PFSK-1 (cell line): ENCODE data around the gene NLK.

ENCODE experiments used
- FOXP2 ChIP-seq: optimal IDR thresholded peaks from 2 replicates; pipeline ENCODE3; 2011; ENCODE audit warnings: borderline replicate concordance, control low read depth, inconsistent platforms; ENCODE audit not compliant: insufficient read depth; ENCODE audit errors: extremely low read length, extremely low read depth
- POLR2AphosphoS5 ChIP-seq: IDR thresholded peaks from 2 replicates; pipeline ENCODE4 v1.6.1; 2012; ENCODE audit warnings: low read depth, mild to moderate bottlenecking, control low read depth, low read length, moderate library complexity
- SIN3A ChIP-seq: IDR thresholded peaks from 2 replicates; pipeline ENCODE4 v1.6.1; 2012; ENCODE audit warnings: mild to moderate bottlenecking, low read length, moderate library complexity, borderline replicate concordance; ENCODE audit not compliant: insufficient read depth
- TAF1 ChIP-seq: IDR thresholded peaks from 2 replicates; pipeline ENCODE4 v1.6.1; 2012; ENCODE audit warnings: low read length, control low read depth, borderline replicate concordance; ENCODE audit not compliant: insufficient read depth
- TF ChIP-seq, protein P1 (sequence below), 2 experiments: IDR thresholded peaks; 2 replicates each; pipeline versions ENCODE4 v1.6.1 to v1.8.0; 2011 to 2012; ENCODE audit warnings: low read depth in 2 of 2, low read length in 2 of 2, control low read depth in 1 of 2, inconsistent platforms in 1 of 2, mild to moderate bottlenecking in 1 of 2, moderate library complexity in 1 of 2; ENCODE audit not compliant: insufficient read depth in 1 of 2

NLK gene

DNA sequence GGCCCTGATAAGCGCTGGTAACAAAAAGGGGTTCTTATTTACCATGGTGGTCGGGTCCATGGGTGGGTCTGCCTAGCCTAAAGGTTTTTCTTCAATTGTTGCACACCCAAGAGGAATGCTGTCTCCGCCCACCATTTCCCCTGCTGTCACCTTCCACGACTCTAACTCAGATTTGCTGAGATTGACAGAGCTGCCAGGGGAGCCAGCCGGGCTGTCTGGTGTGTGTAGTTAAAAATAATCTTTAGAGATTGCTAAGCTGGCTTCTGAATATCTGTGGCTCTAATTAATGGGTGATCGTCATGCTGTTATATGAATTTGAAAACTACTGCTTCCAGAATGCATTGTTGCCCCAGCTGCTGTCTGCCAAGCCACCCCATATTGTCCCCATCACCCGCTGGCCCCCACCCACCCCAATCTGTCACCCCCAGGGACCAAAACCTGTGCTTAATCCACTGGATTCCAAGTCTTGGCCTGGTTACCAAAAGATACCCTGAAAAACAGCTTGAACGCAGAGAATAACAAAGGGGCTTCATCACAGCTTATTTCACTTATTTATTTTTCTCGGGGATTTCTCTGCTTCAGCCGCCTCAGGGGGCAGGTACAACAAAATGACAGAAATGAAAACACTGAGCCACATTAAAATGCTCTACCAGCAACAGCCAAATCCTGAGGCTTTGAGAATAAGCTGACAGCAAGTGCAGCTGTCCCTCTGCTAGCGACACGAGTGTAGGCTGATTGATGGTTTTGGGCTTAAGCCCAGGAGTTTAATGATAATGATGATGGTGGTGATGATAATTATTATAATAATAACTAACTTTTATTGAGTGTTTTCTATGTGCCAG is 46.1 kb upstream of the NLK start:
- TF ChIP-seq TAF1: no peak
- TF ChIP-seq, protein P1, sequence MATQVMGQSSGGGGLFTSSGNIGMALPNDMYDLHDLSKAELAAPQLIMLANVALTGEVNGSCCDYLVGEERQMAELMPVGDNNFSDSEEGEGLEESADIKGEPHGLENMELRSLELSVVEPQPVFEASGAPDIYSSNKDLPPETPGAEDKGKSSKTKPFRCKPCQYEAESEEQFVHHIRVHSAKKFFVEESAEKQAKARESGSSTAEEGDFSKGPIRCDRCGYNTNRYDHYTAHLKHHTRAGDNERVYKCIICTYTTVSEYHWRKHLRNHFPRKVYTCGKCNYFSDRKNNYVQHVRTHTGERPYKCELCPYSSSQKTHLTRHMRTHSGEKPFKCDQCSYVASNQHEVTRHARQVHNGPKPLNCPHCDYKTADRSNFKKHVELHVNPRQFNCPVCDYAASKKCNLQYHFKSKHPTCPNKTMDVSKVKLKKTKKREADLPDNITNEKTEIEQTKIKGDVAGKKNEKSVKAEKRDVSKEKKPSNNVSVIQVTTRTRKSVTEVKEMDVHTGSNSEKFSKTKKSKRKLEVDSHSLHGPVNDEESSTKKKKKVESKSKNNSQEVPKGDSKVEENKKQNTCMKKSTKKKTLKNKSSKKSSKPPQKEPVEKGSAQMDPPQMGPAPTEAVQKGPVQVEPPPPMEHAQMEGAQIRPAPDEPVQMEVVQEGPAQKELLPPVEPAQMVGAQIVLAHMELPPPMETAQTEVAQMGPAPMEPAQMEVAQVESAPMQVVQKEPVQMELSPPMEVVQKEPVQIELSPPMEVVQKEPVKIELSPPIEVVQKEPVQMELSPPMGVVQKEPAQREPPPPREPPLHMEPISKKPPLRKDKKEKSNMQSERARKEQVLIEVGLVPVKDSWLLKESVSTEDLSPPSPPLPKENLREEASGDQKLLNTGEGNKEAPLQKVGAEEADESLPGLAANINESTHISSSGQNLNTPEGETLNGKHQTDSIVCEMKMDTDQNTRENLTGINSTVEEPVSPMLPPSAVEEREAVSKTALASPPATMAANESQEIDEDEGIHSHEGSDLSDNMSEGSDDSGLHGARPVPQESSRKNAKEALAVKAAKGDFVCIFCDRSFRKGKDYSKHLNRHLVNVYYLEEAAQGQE (IDR thresholded peaks at IDR 0.05; ENCODE audit: insufficient read depth in 1 of 2, low read depth in 2 of 2, low read length in 2 of 2): no peak

DNA sequence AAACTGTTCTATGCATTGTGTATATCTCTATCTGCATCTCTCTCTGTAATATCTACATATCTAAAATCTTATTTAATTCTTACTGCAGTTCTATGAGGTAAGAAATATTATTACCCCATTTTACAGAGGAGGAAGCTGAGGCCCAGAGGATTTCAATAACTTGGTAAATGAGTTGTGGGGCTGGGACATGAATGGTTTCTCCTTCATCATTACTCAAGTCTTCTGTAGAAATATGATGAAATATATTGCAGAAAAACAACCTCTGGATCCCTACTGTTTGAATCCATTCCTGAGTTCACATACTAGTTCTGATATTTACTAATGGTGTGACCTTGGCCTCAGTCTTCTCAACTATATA is 45.5 kb upstream of the NLK start:
- TF ChIP-seq SIN3A: no peak
- TF ChIP-seq TAF1: no peak
- no peak for TF ChIP-seq FOXP2
- TF ChIP-seq POLR2AphosphoS5: no peak
- TF ChIP-seq, protein P1 (IDR thresholded peaks at IDR 0.05; ENCODE audit: insufficient read depth in 1 of 2, low read depth in 2 of 2, low read length in 2 of 2): no peak

DNA sequence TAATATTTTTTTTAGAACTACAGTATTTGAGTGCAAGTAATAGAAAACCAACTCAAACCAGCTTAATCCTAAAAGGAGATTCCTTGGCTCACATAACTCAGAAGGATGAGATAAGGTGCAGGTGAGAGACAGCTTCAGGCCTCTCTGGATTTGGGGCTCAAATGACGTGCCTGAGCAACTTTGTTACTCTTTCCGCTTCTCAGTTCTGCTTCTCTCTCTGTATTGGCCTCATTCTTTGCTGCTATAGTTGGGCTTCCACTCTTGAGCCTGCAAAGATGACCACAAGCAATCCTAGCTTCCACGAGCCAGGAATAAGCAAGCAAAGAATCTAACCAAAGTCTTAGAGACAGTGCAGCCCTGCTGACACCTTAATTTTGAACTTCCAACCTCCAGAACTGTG is 45.0 kb upstream of the NLK start:
- TF ChIP-seq TAF1: no peak
- TF ChIP-seq SIN3A: no peak
- TF ChIP-seq, protein P1 (IDR thresholded peaks at IDR 0.05; ENCODE audit: insufficient read depth in 1 of 2, low read depth in 2 of 2, low read length in 2 of 2): no peak
- TF ChIP-seq FOXP2: no peak
- no peak for TF ChIP-seq POLR2AphosphoS5

DNA sequence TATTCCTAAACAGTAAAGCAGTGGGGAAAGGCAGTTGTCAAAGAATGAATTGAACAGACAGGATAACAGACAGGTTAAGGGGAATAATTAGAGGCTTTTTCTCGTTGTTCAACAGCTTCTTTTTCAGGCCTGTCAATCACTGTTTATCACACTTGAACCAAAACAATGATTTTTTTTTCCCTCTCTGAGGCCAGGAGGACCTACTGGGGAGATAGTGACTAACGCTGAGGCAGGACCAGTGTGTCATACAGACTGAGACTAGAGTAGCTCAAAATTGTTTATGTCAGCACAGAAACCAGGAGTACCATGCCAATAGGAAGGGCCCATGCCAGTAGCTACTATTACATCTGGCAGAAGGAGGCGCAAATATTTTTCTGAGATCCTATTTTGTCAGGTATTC is 41.3 kb upstream of the NLK start:
- TF ChIP-seq SIN3A: no peak

DNA sequence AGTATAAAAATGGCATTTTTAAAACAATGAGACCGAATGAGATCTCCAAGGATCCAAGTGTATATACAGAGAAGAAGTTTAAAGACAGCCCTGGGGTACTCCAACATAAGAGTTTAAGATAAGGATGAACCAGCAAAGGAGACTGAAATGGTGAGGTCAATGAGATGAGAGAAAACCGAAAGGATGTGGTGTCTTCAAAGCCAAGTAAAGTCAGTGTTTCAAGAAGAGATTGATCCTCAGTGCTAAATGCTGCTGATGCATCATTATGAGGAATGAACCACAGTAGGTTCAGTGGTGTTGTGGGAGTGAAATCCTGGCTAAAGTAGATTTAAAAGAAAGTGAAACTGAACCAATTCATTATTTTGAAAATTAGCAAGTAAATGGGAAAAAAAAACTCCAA is 38.1 kb upstream of the NLK start:
- TF ChIP-seq POLR2AphosphoS5 (no peak), FOXP2 (no peak), TAF1 (no peak), SIN3A (no peak)
- TF ChIP-seq, protein P1 (IDR thresholded peaks at IDR 0.05; ENCODE audit: insufficient read depth in 1 of 2, low read depth in 2 of 2, low read length in 2 of 2): no peak
